ENCODE data around the gene OBP2A. TPM values are rescaled to one million over a fixed set of nuclear protein-coding genes. Genes with fewer than 3 reads are reported as not detected.
"Not testable (repeated sequence)": the region's sequence is repeated elsewhere in the genome, so short reads cannot be mapped to it uniquely, and the experiment has no call there.

Gene OBP2A
- polyA plus RNA-seq, 4 donors = 0.09 TPM; not detected in 3

GRCh38 chr9:135507104-135508035, 38.6 kb upstream of the OBP2A start:
- no peak overlapping the region for H3K27ac ChIP-seq (ENCODE audit: low read depth in 1 of 3, low read length in 2 of 3)
- H3K4me1 ChIP-seq (ENCODE audit: control insufficient read depth in 3 of 3, insufficient read depth in 2 of 3, low read depth in 1 of 3, low read length in 2 of 3) = no peaks in the 10 kb centered on the region
- DNase-seq (no peak), FAIRE-seq (no peak)
- peaks cover 0 to 7% of the 10 kb centered on the region in 2 donors for H3K9me3 ChIP-seq (ENCODE audit: control insufficient read depth in 2 of 2, insufficient read depth in 1 of 2, low read depth in 1 of 2, low read length in 1 of 2)
- H3K27me3 ChIP-seq (ENCODE audit: control insufficient read depth in 3 of 3, insufficient read depth in 3 of 3, low read length in 3 of 3) = no peaks in the 10 kb centered on the region
- no peak overlapping the region for H3K4me3 ChIP-seq (ENCODE audit: low read depth in 1 of 3, low read length in 3 of 3)
- 85 to 90% (median 86%) methylated on average over 22 to 23 of the region's 23 CpGs for WGBS, 3 donors
- peaks cover 0 to 31% (median 6%) of the 10 kb centered on the region in 3 donors for H3K36me3 ChIP-seq (ENCODE audit: control insufficient read depth in 3 of 3, insufficient read depth in 2 of 3, low read depth in 1 of 3, low read length in 3 of 3)

DNA sequence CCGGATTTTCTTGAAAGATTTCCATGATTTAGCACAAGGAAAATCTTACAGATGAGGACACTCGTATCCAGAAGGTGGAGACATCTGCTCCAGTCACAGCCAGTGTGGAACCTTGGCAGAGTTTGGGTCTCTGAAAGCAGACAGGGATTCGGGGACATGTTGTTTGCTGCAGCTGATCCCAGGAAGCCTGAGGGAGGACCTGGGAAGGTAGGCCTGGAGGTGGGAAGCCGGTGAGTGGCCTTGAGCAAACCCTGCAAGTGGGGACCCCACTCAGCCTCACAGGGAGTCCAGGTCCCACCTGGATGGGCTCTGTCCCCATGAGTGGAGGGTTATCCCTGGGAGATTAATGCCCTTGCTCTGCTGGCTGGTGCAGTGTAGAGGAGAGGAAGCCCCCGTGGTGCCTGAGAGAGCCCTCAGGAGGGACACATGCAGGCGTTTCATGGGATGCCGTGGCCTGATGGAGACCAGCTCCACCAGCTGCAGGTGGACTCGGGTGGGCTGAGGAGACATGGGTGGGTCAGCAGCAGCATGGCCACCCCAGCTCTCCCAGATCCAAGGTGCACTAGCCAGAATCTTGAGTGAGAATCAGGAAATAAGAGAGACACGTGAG, 37.6 kb upstream of the OBP2A start:
- FAIRE-seq = no peak
- Histone ChIP-seq H3K4me1 (ENCODE audit: control insufficient read depth in 3 of 3, insufficient read depth in 2 of 3, low read depth in 1 of 3, low read length in 2 of 3) (no peaks in the 10 kb centered on the region), H3K36me3 (ENCODE audit: control insufficient read depth in 3 of 3, insufficient read depth in 2 of 3, low read depth in 1 of 3, low read length in 3 of 3) (peaks cover 0 to 22% (median under 1%) of the 10 kb centered on the region in 3 donors), H3K4me3 (ENCODE audit: low read depth in 1 of 3, low read length in 3 of 3) (no peak overlapping the region), H3K27ac (ENCODE audit: low read depth in 1 of 3, low read length in 2 of 3) (no peak overlapping the region), H3K27me3 (ENCODE audit: control insufficient read depth in 3 of 3, insufficient read depth in 3 of 3, low read length in 3 of 3) (no peaks in the 10 kb centered on the region), H3K9me3 (ENCODE audit: control insufficient read depth in 2 of 2, insufficient read depth in 1 of 2, low read depth in 1 of 2, low read length in 1 of 2) (peaks cover 0 to 7% of the 10 kb centered on the region in 2 donors)
- DNase-seq = no peak
- 77 to 86% (median 85%) methylated on average over 9 of the region's 9 CpGs for WGBS, 3 donors

DNA sequence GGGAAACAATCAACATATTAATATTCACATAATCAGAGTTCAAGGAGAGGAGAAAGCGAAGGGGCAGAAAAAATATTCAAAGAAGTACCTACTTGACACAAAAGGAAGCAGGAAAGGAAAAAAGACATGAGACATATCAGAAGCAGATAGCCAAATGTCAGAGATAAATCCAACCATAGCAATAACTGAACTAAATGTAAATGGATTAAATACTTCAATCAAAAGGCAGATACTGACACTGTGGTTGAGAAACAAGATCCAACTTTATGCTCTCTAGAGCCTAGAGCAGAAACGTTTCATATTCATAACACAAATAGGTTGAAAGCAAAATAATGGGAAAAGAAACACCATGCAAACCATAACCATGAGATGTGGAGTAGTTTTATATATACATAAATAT, 36.5 kb upstream of the OBP2A start:
- 81 to 88% (median 83%) methylated on average over 2 of the region's 2 CpGs for WGBS, 3 donors
- Histone ChIP-seq H3K9me3 (ENCODE audit: control insufficient read depth in 2 of 2, insufficient read depth in 1 of 2, low read depth in 1 of 2, low read length in 1 of 2) (peaks cover 0 to 7% of the 10 kb centered on the region in 2 donors), H3K4me1 (ENCODE audit: control insufficient read depth in 3 of 3, insufficient read depth in 2 of 3, low read depth in 1 of 3, low read length in 2 of 3) (no peaks in the 10 kb centered on the region), H3K27me3 (ENCODE audit: control insufficient read depth in 3 of 3, insufficient read depth in 3 of 3, low read length in 3 of 3) (no peaks in the 10 kb centered on the region), H3K27ac (ENCODE audit: low read depth in 1 of 3, low read length in 2 of 3) (no peak overlapping the region), H3K4me3 (ENCODE audit: low read depth in 1 of 3, low read length in 3 of 3) (no peak overlapping the region), H3K36me3 (ENCODE audit: control insufficient read depth in 3 of 3, insufficient read depth in 2 of 3, low read depth in 1 of 3, low read length in 3 of 3) (peaks cover 0 to 10% (median 0%) of the 10 kb centered on the region in 3 donors)
- FAIRE-seq (no peak), DNase-seq (no peak)

DNA sequence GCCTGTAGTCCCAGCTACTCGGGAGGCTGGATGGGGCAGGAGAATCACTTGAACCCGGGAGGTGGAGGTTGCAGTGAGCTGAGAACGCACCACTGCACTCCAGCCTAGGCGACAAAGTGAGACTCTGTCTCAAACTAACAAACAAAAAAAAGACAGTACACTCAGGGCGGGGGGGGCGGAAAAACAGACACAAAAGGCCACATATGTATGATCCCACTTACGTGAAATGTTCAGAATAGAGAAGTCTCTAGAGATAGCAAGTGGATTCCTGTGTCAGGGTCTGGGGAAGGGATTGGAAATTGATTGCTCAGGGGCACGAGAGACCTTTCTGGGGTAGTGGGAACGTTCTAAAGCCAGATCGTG, 33.7 kb upstream of the OBP2A start:
- Histone ChIP-seq H3K4me1 (ENCODE audit: control insufficient read depth in 3 of 3, insufficient read depth in 2 of 3, low read depth in 1 of 3, low read length in 2 of 3) (no peaks in the 10 kb centered on the region), H3K27me3 (ENCODE audit: control insufficient read depth in 3 of 3, insufficient read depth in 3 of 3, low read length in 3 of 3) (no peaks in the 10 kb centered on the region), H3K4me3 (ENCODE audit: low read depth in 1 of 3, low read length in 3 of 3) (no peak overlapping the region), H3K27ac (ENCODE audit: low read depth in 1 of 3, low read length in 2 of 3) (no peak overlapping the region), H3K36me3 (ENCODE audit: control insufficient read depth in 3 of 3, insufficient read depth in 2 of 3, low read depth in 1 of 3, low read length in 3 of 3) (no peaks in the 10 kb centered on the region), H3K9me3 (ENCODE audit: control insufficient read depth in 2 of 2, insufficient read depth in 1 of 2, low read depth in 1 of 2, low read length in 1 of 2) (peaks cover 0 to 7% of the 10 kb centered on the region in 2 donors)
- no peak for FAIRE-seq
- WGBS, 3 donors = 76 to 82% (median 79%) methylated on average over 10 of the region's 10 CpGs
- DNase-seq = no peak

DNA sequence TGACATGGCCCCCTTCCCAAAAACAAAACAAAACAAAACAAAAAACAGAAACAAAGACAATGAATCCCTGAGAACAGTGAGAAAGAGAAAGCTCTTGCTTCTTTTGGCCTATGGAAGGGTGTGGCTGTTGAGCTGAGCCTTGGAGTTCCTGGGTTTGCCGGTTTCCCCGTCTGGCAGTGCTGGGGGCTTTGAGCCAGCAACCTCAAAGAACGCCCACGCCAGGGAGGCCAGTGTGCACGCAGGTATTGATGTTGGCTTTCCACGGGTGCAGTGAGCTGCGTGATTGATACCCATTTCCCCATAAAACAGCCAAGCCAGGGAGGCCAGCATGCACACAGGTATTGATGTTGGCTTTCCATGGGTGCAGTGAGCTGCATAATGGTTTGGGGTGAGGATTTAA, 33.0 kb upstream of the OBP2A start:
- no peaks in the 10 kb centered on the region for H3K4me1 ChIP-seq (ENCODE audit: control insufficient read depth in 3 of 3, insufficient read depth in 2 of 3, low read depth in 1 of 3, low read length in 2 of 3)
- H3K27me3 ChIP-seq (ENCODE audit: control insufficient read depth in 3 of 3, insufficient read depth in 3 of 3, low read length in 3 of 3) = no peaks in the 10 kb centered on the region
- H3K9me3 ChIP-seq (ENCODE audit: control insufficient read depth in 2 of 2, insufficient read depth in 1 of 2, low read depth in 1 of 2, low read length in 1 of 2) = peaks cover 0 to 7% of the 10 kb centered on the region in 2 donors
- no peak for DNase-seq
- no peak overlapping the region for H3K4me3 ChIP-seq (ENCODE audit: low read depth in 1 of 3, low read length in 3 of 3)
- WGBS, 3 donors = 46 to 52% (median 48%) methylated on average over 7 of the region's 7 CpGs
- no peaks in the 10 kb centered on the region for H3K36me3 ChIP-seq (ENCODE audit: control insufficient read depth in 3 of 3, insufficient read depth in 2 of 3, low read depth in 1 of 3, low read length in 3 of 3)
- FAIRE-seq = no peak
- H3K27ac ChIP-seq (ENCODE audit: low read depth in 1 of 3, low read length in 2 of 3) = no peak overlapping the region

GRCh38 chr9:135513351-135513846, 32.5 kb upstream of the OBP2A start:
- H3K9me3 ChIP-seq (ENCODE audit: control insufficient read depth in 2 of 2, insufficient read depth in 1 of 2, low read depth in 1 of 2, low read length in 1 of 2) = peaks cover 0 to 5% of the 10 kb centered on the region in 2 donors
- H3K4me1 ChIP-seq (ENCODE audit: control insufficient read depth in 3 of 3, insufficient read depth in 2 of 3, low read depth in 1 of 3, low read length in 2 of 3) = no peaks in the 10 kb centered on the region
- 81 to 85% (median 84%) methylated on average over 18 to 19 of the region's 19 CpGs for WGBS, 3 donors
- DNase-seq = no peak
- no peak for FAIRE-seq
- H3K36me3 ChIP-seq (ENCODE audit: control insufficient read depth in 3 of 3, insufficient read depth in 2 of 3, low read depth in 1 of 3, low read length in 3 of 3) = no peaks in the 10 kb centered on the region
- no peak overlapping the region for H3K4me3 ChIP-seq (ENCODE audit: low read depth in 1 of 3, low read length in 3 of 3)
- H3K27ac ChIP-seq (ENCODE audit: low read depth in 1 of 3, low read length in 2 of 3) = no peak overlapping the region
- no peaks in the 10 kb centered on the region for H3K27me3 ChIP-seq (ENCODE audit: control insufficient read depth in 3 of 3, insufficient read depth in 3 of 3, low read length in 3 of 3)

DNA sequence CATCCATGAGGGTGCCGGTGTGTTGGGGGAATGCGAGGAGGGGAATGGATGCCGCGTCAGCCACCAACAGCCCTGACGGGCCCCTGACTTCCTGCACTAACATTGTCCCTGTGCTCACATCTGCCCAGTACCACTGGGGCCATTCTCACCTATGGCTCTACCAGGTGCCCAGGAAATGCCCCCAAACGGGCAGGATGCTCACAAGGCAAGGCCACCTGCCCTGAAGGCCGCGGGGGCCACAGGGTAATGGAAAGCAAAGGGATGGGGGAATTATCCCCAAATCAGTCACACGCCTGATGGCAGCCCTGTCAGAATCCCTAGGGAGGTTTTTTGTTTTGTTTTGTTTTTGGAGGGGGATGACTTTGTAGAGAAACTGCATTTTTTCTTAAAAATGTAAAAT, 32.0 kb upstream of the OBP2A start:
- not testable (repeated sequence) for H3K4me3 ChIP-seq (ENCODE audit: low read depth in 1 of 3, low read length in 3 of 3); DNase-seq; FAIRE-seq; H3K27ac ChIP-seq (ENCODE audit: low read depth in 1 of 3, low read length in 2 of 3); H3K4me1 ChIP-seq (ENCODE audit: control insufficient read depth in 3 of 3, insufficient read depth in 2 of 3, low read depth in 1 of 3, low read length in 2 of 3); H3K27me3 ChIP-seq (ENCODE audit: control insufficient read depth in 3 of 3, insufficient read depth in 3 of 3, low read length in 3 of 3); H3K36me3 ChIP-seq (ENCODE audit: control insufficient read depth in 3 of 3, insufficient read depth in 2 of 3, low read depth in 1 of 3, low read length in 3 of 3); H3K9me3 ChIP-seq (ENCODE audit: control insufficient read depth in 2 of 2, insufficient read depth in 1 of 2, low read depth in 1 of 2, low read length in 1 of 2)
- 81% methylated on average over 9 of the region's 9 CpGs for WGBS, 3 donors

GRCh38 chr9:135514342-135515082, 31.4 kb upstream of the OBP2A start:
- Histone ChIP-seq H3K9me3 (ENCODE audit: control insufficient read depth in 2 of 2, insufficient read depth in 1 of 2, low read depth in 1 of 2, low read length in 1 of 2) (peaks cover 0 to 3% of the 10 kb centered on the region in 2 donors), H3K4me3 (ENCODE audit: low read depth in 1 of 3, low read length in 3 of 3) (no peak overlapping the region), H3K36me3 (ENCODE audit: control insufficient read depth in 3 of 3, insufficient read depth in 2 of 3, low read depth in 1 of 3, low read length in 3 of 3) (no peaks in the 10 kb centered on the region)

More at GRCh38 chr9:135514342-135515082, 31.4 kb upstream of the OBP2A start:
- no peak for FAIRE-seq
- 70 to 81% (median 74%) methylated on average over 16 to 17 of the region's 17 CpGs for WGBS, 3 donors
- H3K4me1 ChIP-seq (ENCODE audit: control insufficient read depth in 3 of 3, insufficient read depth in 2 of 3, low read depth in 1 of 3, low read length in 2 of 3) = no peaks in the 10 kb centered on the region
- DNase-seq = no peak
- no peak overlapping the region for H3K27ac ChIP-seq (ENCODE audit: low read depth in 1 of 3, low read length in 2 of 3)
- H3K27me3 ChIP-seq (ENCODE audit: control insufficient read depth in 3 of 3, insufficient read depth in 3 of 3, low read length in 3 of 3) = no peaks in the 10 kb centered on the region

Measured in small intestine (tissue), 7 donors.